GM12878 (cell line): ENCODE results near the gene TMPRSS15. TPM values are rescaled to one million over a fixed set of nuclear protein-coding genes. Genes with fewer than 3 reads are reported as not detected.

Source experiments
- ATAC-seq: fragments of 200-7000 bp; cut with Tn5 transposase; 3 replicates; pipeline ENCODE4 v1.9.1; 2020; ENCODE audit warnings: mild to moderate bottlenecking, moderate library complexity
- BruUV-seq: library from RNA; stranded (reverse); fragments of 400-500 nt; replicated peaks from 2 replicates; lab custom pipeline; 2021; lab: Mats Ljungman, UMichigan
- CTCF ChIA-PET: fragments of 300-600 bp; sonication (Branson Sonifier 250); formaldehyde crosslinking; extraction: SDS; loops from one replicate; lab custom pipeline; 2021; ENCODE audit warnings: inconsistent platforms; lab: Yijun Ruan, JAX
- POLR2A ChIA-PET: fragments of 350-600 bp; formaldehyde crosslinking; extraction: SDS; loops from one replicate; lab custom pipeline; 2021; ENCODE audit warnings: inconsistent platforms; lab: Charles Lee
- RAD21 ChIA-PET: fragments of 300-600 bp; sonication (Branson Sonifier 250); formaldehyde crosslinking; loops from one replicate; lab custom pipeline; 2023; ENCODE audit warnings: antibody characterized with exemption; ENCODE audit not compliant: unreplicated experiment; lab: Charles Lee
- SMC1A ChIA-PET: fragments of 300-600 bp; sonication (Branson Sonifier 250); formaldehyde crosslinking; loops from one replicate; lab custom pipeline; 2023; ENCODE audit not compliant: unreplicated experiment, uncharacterized antibody; lab: Charles Lee
- DNase-seq: peaks from one replicate; pipeline ENCODE4 v3.0.0-alpha.2; 2011; ENCODE audit warnings: low read depth, low spot score
- FAIRE-seq: peaks from 3 replicates; lab custom pipeline; 2011; peaks lifted over from hg19 to GRCh38; lab: Jason Lieb, UNC
- H2AFZ ChIP-seq: 2 replicates; pipeline ENCODE4 v1.6.0; 2011; ENCODE audit warnings: low read depth, low read length, control low read depth; ENCODE audit not compliant: control insufficient read depth
- H3K27ac ChIP-seq: 2 replicates; pipeline ENCODE4 v1.5.1; 2011; ENCODE audit warnings: control low read depth; ENCODE audit not compliant: control insufficient read depth, insufficient read depth
- H3K27me3 ChIP-seq, 2 experiments: replicated peaks in 1 of 2; 2 replicates each; pipeline versions ENCODE4 v1.6.0 to v1.6.1; 2011; ENCODE audit warnings: low read length in 1 of 2; ENCODE audit not compliant: control insufficient read depth in 2 of 2, insufficient read depth in 2 of 2
- H3K36me3 ChIP-seq, 2 experiments: 2 replicates each; pipeline ENCODE4 v1.5.1; 2011; ENCODE audit warnings: low read length in 1 of 2; ENCODE audit not compliant: control insufficient read depth in 2 of 2, insufficient read depth in 2 of 2
- H3K4me1 ChIP-seq: 2 replicates; pipeline ENCODE4 v1.6.1; 2011; ENCODE audit warnings: mild to moderate bottlenecking, low read length, moderate library complexity, mixed read lengths; ENCODE audit not compliant: control insufficient read depth, insufficient read depth
- H3K4me2 ChIP-seq: 2 replicates; pipeline ENCODE4 v1.6.0; 2011; ENCODE audit warnings: control low read depth; ENCODE audit not compliant: control insufficient read depth, insufficient read depth
- H3K4me3 ChIP-seq: fragments of 200-600 bp; sonication (generic); 2 replicates; pipeline ENCODE4 v1.5.1; 2016
- H3K79me2 ChIP-seq: 2 replicates; pipeline ENCODE4 v1.6.0; 2011; ENCODE audit warnings: low read length; ENCODE audit not compliant: control insufficient read depth, insufficient read depth
- H3K9ac ChIP-seq: 2 replicates; pipeline ENCODE4 v1.8.0; 2011; ENCODE audit warnings: low read length, control low read depth, mixed read lengths; ENCODE audit not compliant: control insufficient read depth, insufficient read depth
- H3K9me3 ChIP-seq: replicated peaks from 3 replicates; pipeline ENCODE4 v1.5.1; 2011; ENCODE audit warnings: mild to moderate bottlenecking, low read length; ENCODE audit not compliant: control insufficient read depth, insufficient read depth
- H4K20me1 ChIP-seq: 2 replicates; pipeline ENCODE4 v1.6.0; 2011; ENCODE audit not compliant: control insufficient read depth, insufficient read depth
- NFXL1 ChIP-seq: fragments of 450-650 bp; IDR thresholded peaks from 2 replicates; pipeline ENCODE4 v1.6.1; 2017; ENCODE audit warnings: antibody characterized with exemption, mild to moderate bottlenecking, borderline replicate concordance
- NKRF ChIP-seq: fragments of 450-650 bp; conservative IDR thresholded peaks from 2 replicates; pipeline ENCODE4 v1.6.1; 2017; ENCODE audit warnings: mild to moderate bottlenecking, moderate library complexity
- NR2C1 ChIP-seq: fragments of 450-650 bp; IDR thresholded peaks from 2 replicates; pipeline ENCODE4 v1.6.1; 2017; ENCODE audit warnings: antibody characterized with exemption, mild to moderate bottlenecking, moderate library complexity
- POU2F2 ChIP-seq: IDR thresholded peaks from 3 replicates; pipeline ENCODE4 v1.6.1; 2011; ENCODE audit warnings: low read depth, mild to moderate bottlenecking, low read length, borderline replicate concordance
- RAD51 ChIP-seq: fragments of 450-650 bp; IDR thresholded peaks from 2 replicates; pipeline ENCODE4 v1.6.1; 2016; ENCODE audit warnings: moderate library complexity, mild to moderate bottlenecking, inconsistent platforms
- STAT3 ChIP-seq: IDR thresholded peaks from 2 replicates; pipeline ENCODE4 v1.6.1; 2011; ENCODE audit warnings: low read depth, low read length, improper control_type of control experiment
- TCF7 ChIP-seq: IDR thresholded peaks from 2 replicates; pipeline ENCODE4 v1.6.1; 2014; ENCODE audit warnings: antibody characterized with exemption, borderline replicate concordance
- ZNF24 ChIP-seq: fragments of 450-650 bp; IDR thresholded peaks from 2 replicates; pipeline ENCODE4 v1.6.1; 2017; ENCODE audit warnings: antibody characterized with exemption, mild to moderate bottlenecking
- ZNF592 ChIP-seq: fragments of 450-650 bp; IDR thresholded peaks from 2 replicates; pipeline ENCODE4 v1.6.1; 2017; ENCODE audit warnings: mild to moderate bottlenecking, moderate library complexity
- in situ Hi-C: fragments of 300-500 bp; cut with MboI; formaldehyde crosslinking; loops from 9 replicates; pipeline ENCODE4 v1.14.3; 2018; ENCODE audit warnings: mixed read lengths
- intact Hi-C: fragments of 100-400 bp; cut with micrococcal nuclease; formaldehyde crosslinking; loops from one replicate; pipeline ENCODE4 v1.14.2; 2022; ENCODE audit not compliant: unreplicated experiment
- polyA plus RNA-seq, 11 experiments: library from polyadenylated mRNA; depleted of rRNA in 4 of 11; unstranded in 6 of 11; stranded (reverse) in 5 of 11; fragments of >200 nt; fragmentation: Nextera tagmentation in 4 of 11; fragmentation: Illumina TruSeq in 1 of 11; extraction: Ambion mirVana in 4 of 11; extraction: Trizol in 1 of 11; gene quantifications; 1 replicate in 1 of 11; 2 replicates in 10 of 11; pipeline versions ENCODE4 v1.2.1 to v1.2.3, GENCODE V29; 2011 to 2016; ENCODE audit warnings: inconsistent platforms in 2 of 11, missing spikeins in 2 of 11, low read depth in 1 of 11
- total RNA-seq, 4 experiments: library from RNA; depleted of rRNA in 3 of 4; stranded (reverse); fragments of >200 nt in 3 of 4; fragmentation: Illumina TruSeq in 1 of 4; extraction: Trizol in 1 of 4; gene quantifications; 2 replicates each; pipeline versions ENCODE4 v1.2.1 to v1.2.3, GENCODE V29; 2013 to 2021
- TF ChIP-seq, protein P1 (sequence below): IDR thresholded peaks from 2 replicates; pipeline ENCODE4 v1.6.1; 2012; ENCODE audit warnings: mild to moderate bottlenecking, low read depth, low read length

TMPRSS15 gene
- total and polyA plus RNA-seq, 10 of the 15 experiments (the other 5 are each of a cell fraction or from before 2014, with no cell fraction given) = 0.02 to 0.11 TPM; not detected in 8

GRCh38 chr21:18222346-18222745 is 181.2 kb downstream of the TMPRSS15 start (continued):
- TF ChIP-seq NR2C1 (no peak), ZNF24 (no peak)

GRCh38 chr21:18220498-18220897 is 183.1 kb downstream of the TMPRSS15 start:
- FAIRE-seq (no peak), ATAC-seq (no peak), DNase-seq (no peak)
- SMC1A ChIA-PET = no interaction called here
- no peaks in the 10 kb centered on the region for H3K4me1 ChIP-seq
- in situ Hi-C loops (no loop called here), intact Hi-C loops (no loop called here)
- H3K79me2 ChIP-seq = no peaks in the 10 kb centered on the region
- H3K9ac ChIP-seq = no peak overlapping the region
- H3K27me3 ChIP-seq = no peaks in the 10 kb centered on the region
- POLR2A ChIA-PET = no interaction called here
- CTCF ChIA-PET = no interaction called here
- H3K27ac ChIP-seq = no peak overlapping the region
- no peaks in the 10 kb centered on the region for H4K20me1 ChIP-seq
- no TSS peak for BruUV-seq
- H3K4me3 ChIP-seq = no peak overlapping the region
- no peak overlapping the region for H2AFZ ChIP-seq
- H3K36me3 ChIP-seq = no peaks in the 10 kb centered on the region
- RAD21 ChIA-PET = no interaction called here
- TF ChIP-seq, protein P1, sequence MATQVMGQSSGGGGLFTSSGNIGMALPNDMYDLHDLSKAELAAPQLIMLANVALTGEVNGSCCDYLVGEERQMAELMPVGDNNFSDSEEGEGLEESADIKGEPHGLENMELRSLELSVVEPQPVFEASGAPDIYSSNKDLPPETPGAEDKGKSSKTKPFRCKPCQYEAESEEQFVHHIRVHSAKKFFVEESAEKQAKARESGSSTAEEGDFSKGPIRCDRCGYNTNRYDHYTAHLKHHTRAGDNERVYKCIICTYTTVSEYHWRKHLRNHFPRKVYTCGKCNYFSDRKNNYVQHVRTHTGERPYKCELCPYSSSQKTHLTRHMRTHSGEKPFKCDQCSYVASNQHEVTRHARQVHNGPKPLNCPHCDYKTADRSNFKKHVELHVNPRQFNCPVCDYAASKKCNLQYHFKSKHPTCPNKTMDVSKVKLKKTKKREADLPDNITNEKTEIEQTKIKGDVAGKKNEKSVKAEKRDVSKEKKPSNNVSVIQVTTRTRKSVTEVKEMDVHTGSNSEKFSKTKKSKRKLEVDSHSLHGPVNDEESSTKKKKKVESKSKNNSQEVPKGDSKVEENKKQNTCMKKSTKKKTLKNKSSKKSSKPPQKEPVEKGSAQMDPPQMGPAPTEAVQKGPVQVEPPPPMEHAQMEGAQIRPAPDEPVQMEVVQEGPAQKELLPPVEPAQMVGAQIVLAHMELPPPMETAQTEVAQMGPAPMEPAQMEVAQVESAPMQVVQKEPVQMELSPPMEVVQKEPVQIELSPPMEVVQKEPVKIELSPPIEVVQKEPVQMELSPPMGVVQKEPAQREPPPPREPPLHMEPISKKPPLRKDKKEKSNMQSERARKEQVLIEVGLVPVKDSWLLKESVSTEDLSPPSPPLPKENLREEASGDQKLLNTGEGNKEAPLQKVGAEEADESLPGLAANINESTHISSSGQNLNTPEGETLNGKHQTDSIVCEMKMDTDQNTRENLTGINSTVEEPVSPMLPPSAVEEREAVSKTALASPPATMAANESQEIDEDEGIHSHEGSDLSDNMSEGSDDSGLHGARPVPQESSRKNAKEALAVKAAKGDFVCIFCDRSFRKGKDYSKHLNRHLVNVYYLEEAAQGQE = no peak
- TF ChIP-seq TCF7 = no peak
- TF ChIP-seq RAD51 = no peak
- TF ChIP-seq NFXL1 = no peak
- no peak for TF ChIP-seq STAT3
- no peak for TF ChIP-seq NKRF
- TF ChIP-seq POU2F2 = no peak
- no peak for TF ChIP-seq ZNF592
- no peaks in the 10 kb centered on the region; the same call in 2 of the 3 replicates for H3K9me3 ChIP-seq
- H3K4me2 ChIP-seq = no peak overlapping the region
